Fibroblast of lung (primary cell): ENCODE data around the gene HASPIN. TPM values are rescaled to one million over a fixed set of nuclear protein-coding genes. Genes with fewer than 3 reads are reported as not detected.
A peak's percentile ranks its signal among the peaks of the same experiment; 100 is the strongest.

Experiments
- DNase-seq, 2 donors: peaks; one replicate each; pipeline versions ENCODE4 v3.0.0 to v3.0.0-alpha.2; 2010; ENCODE audit warnings: low read depth in 2 of 2
- H2AFZ ChIP-seq: 2 replicates; pipeline ENCODE4 v1.5.1; 2012; ENCODE audit warnings: low read length, control low read depth, inconsistent platforms
- H3K27ac ChIP-seq: 2 replicates; pipeline ENCODE4 v1.5.1; 2011; ENCODE audit warnings: low read length, control low read depth; ENCODE audit not compliant: insufficient read depth
- H3K27me3 ChIP-seq: 2 replicates; pipeline ENCODE4 v1.5.1; 2011; ENCODE audit warnings: mild to moderate bottlenecking, low read length; ENCODE audit not compliant: control insufficient read depth, insufficient read depth
- H3K36me3 ChIP-seq: 2 replicates; pipeline ENCODE4 v1.5.1; 2011; ENCODE audit warnings: low read length; ENCODE audit not compliant: control insufficient read depth, insufficient read depth
- H3K4me1 ChIP-seq: 2 replicates; pipeline ENCODE4 v1.5.1; 2011; ENCODE audit warnings: low read length; ENCODE audit not compliant: control insufficient read depth, insufficient read depth; ENCODE audit errors: extremely low read depth
- H3K4me2 ChIP-seq: 2 replicates; pipeline ENCODE4 v1.5.1; 2011; ENCODE audit warnings: low read length, control low read depth; ENCODE audit not compliant: insufficient read depth; ENCODE audit errors: extremely low read depth
- H3K4me3 ChIP-seq, 4 experiments: fragments of 200-600 bp in 1 of 4; sonication (generic) in 1 of 4; replicated peaks in 1 of 4; 2 replicates each; pipeline ENCODE4 v1.5.1; 2011 to 2016; ENCODE audit warnings: low read length in 4 of 4, low read depth in 3 of 4, mild to moderate bottlenecking in 3 of 4, control low read depth in 2 of 4, inconsistent platforms in 1 of 4, mixed read lengths in 1 of 4; ENCODE audit not compliant: insufficient read depth in 1 of 4; ENCODE audit errors: control extremely low read depth in 1 of 4
- H3K79me2 ChIP-seq: 2 replicates; pipeline ENCODE4 v1.5.1; 2012; ENCODE audit warnings: mild to moderate bottlenecking, low read length, inconsistent platforms; ENCODE audit not compliant: control insufficient read depth, insufficient read depth
- H3K9ac ChIP-seq: 2 replicates; pipeline ENCODE4 v1.5.1; 2011; ENCODE audit warnings: mild to moderate bottlenecking, low read length, control low read depth; ENCODE audit not compliant: insufficient read depth
- H3K9me3 ChIP-seq: 2 replicates; pipeline ENCODE4 v1.5.1; 2012; ENCODE audit warnings: low read depth, low read length; ENCODE audit not compliant: control insufficient read depth, insufficient read depth
- H4K20me1 ChIP-seq: 2 replicates; pipeline ENCODE4 v1.5.1; 2011; ENCODE audit warnings: low read length; ENCODE audit not compliant: control insufficient read depth, insufficient read depth; ENCODE audit errors: extremely low read depth
- CTCF ChIP-seq, 2 donors: IDR thresholded peaks in 1 of 2; conservative IDR thresholded peaks in 1 of 2; 1 replicate in 1 of 2; 2 replicates in 1 of 2; pipeline ENCODE4 v1.5.1; 2011 to 2012; ENCODE audit warnings: low read length in 2 of 2, control low read depth in 1 of 2, inconsistent platforms in 1 of 2, low read depth in 1 of 2, mild to moderate bottlenecking in 1 of 2
- EZH2 ChIP-seq: IDR thresholded peaks from 2 replicates; pipeline ENCODE4 v1.5.1; 2012; ENCODE audit warnings: low read length, control low read depth, mild to moderate bottlenecking; ENCODE audit errors: missing control alignments
- polyA plus RNA-seq, 2 donors: library from polyadenylated mRNA; depleted of rRNA in 1 of 2; stranded (reverse) in 1 of 2; unstranded in 1 of 2; fragments of >200 nt; gene quantifications; 2 replicates each; pipeline ENCODE4 v1.2.1, GENCODE V29; 2011 to 2012; ENCODE audit warnings: missing spikeins in 1 of 2
- total RNA-seq: library from RNA; depleted of rRNA; stranded (reverse); fragments of >200 nt; gene quantifications from 2 replicates; pipeline ENCODE4 v1.2.1, GENCODE V29; 2014

The HASPIN gene
- total and polyA plus RNA-seq, 2 donors (not counting 1 experiment from before 2014, with no cell fraction given): 1.5 to 2.0 TPM

- TF ChIP-seq CTCF (conservative IDR thresholded peaks at IDR 0.05 in 1 of 2, IDR thresholded peaks at IDR 0.05 in 1 of 2; ENCODE audit: low read depth in 1 of 2, low read length in 2 of 2): no peak
- no peak for TF ChIP-seq EZH2
- H3K4me1 ChIP-seq: peaks cover 3% of the 10 kb centered on the region
- no peaks in the 10 kb centered on the region for H3K79me2 ChIP-seq
- H3K4me3 ChIP-seq: no peak overlapping the region
- H3K27me3 ChIP-seq: peaks cover 4% of the 10 kb centered on the region
- H3K9ac ChIP-seq: no peak overlapping the region
- no peak overlapping the region for H2AFZ ChIP-seq
- no peak overlapping the region for H3K4me2 ChIP-seq
- no peaks in the 10 kb centered on the region for H3K36me3 ChIP-seq
- H4K20me1 ChIP-seq: no peaks in the 10 kb centered on the region
- DNase-seq: no peak
- H3K9me3 ChIP-seq: no peaks in the 10 kb centered on the region
- H3K27ac ChIP-seq: no peak overlapping the region
Observed at GRCh38 chr17:3693141-3693540, 30.6 kb upstream of the HASPIN start.

GRCh38 chr17:3693829-3694231, 29.9 kb upstream of the HASPIN start:
- TF ChIP-seq EZH2: no peak
- no peak for TF ChIP-seq CTCF (conservative IDR thresholded peaks at IDR 0.05 in 1 of 2, IDR thresholded peaks at IDR 0.05 in 1 of 2; ENCODE audit: low read depth in 1 of 2, low read length in 2 of 2)
- Histone ChIP-seq H3K27me3 (peaks cover 6% of the 10 kb centered on the region), H3K4me3 (no peak overlapping the region), H3K79me2 (no peaks in the 10 kb centered on the region), H3K4me1 (peaks cover 3% of the 10 kb centered on the region), H3K9me3 (no peaks in the 10 kb centered on the region), H3K27ac (no peak overlapping the region), H3K9ac (no peak overlapping the region), H3K4me2 (no peak overlapping the region), H2AFZ (no peak overlapping the region), H3K36me3 (no peaks in the 10 kb centered on the region), H4K20me1 (no peaks in the 10 kb centered on the region)
- DNase-seq: no peak

- no peak for DNase-seq
- H3K36me3 ChIP-seq: no peaks in the 10 kb centered on the region
- peak overlapping the region; percentile 82 for H3K4me2 ChIP-seq
- H3K9ac ChIP-seq: no peak overlapping the region
- H2AFZ ChIP-seq: no peak overlapping the region
- peaks cover 6% of the 10 kb centered on the region for H3K27me3 ChIP-seq
- TF ChIP-seq EZH2: peak; percentile 32
- no peak for TF ChIP-seq CTCF (conservative IDR thresholded peaks at IDR 0.05 in 1 of 2, IDR thresholded peaks at IDR 0.05 in 1 of 2; ENCODE audit: low read depth in 1 of 2, low read length in 2 of 2)
- no peak overlapping the region for H3K27ac ChIP-seq
- no peaks in the 10 kb centered on the region for H3K9me3 ChIP-seq
- peak overlapping the region; percentile 38 to 54 (median 42) for H3K4me3 ChIP-seq
- H4K20me1 ChIP-seq: no peaks in the 10 kb centered on the region
- peaks cover 3% of the 10 kb centered on the region for H3K4me1 ChIP-seq
- H3K79me2 ChIP-seq: no peaks in the 10 kb centered on the region
Observed at GRCh38 chr17:3695129-3695722, 28.5 kb upstream of the HASPIN start.
